Stimulated activated CD8-positive, alpha-beta memory T cell treated with anti-CD3 and anti-CD28 coated beads, Interleukin-7, amount 100 ng/mL, for 48 hours (primary cell): ENCODE results near the gene GASK1A.
"Not testable (repeated sequence)": the region's sequence is repeated elsewhere in the genome, so short reads cannot be mapped to it uniquely, and the experiment has no call there.

Experiments
- DNase-seq, 2 donors: peaks; one replicate each; pipeline ENCODE4 v3.0.0-alpha.2; 2020; ENCODE audit warnings: low read depth in 1 of 2; ENCODE audit errors: extremely low read depth in 1 of 2

The GASK1A gene

GRCh38 chr3:43030162-43030935, 51.2 kb downstream of the GASK1A start:
- DNase-seq = no peak

GRCh38 chr3:43031485-43031884, 52.4 kb downstream of the GASK1A start:
- no peak for DNase-seq

GRCh38 chr3:43031889-43032545, 52.9 kb downstream of the GASK1A start:
- no peak for DNase-seq

- no peak for DNase-seq
Measured at GRCh38 chr3:43032646-43033628, 53.8 kb downstream of the GASK1A start.

- no peak for DNase-seq
Measured at GRCh38 chr3:43034200-43034599, 55.1 kb downstream of the GASK1A start.

- no peak for DNase-seq
Measured at GRCh38 chr3:43034911-43035310, 55.8 kb downstream of the GASK1A start.

GRCh38 chr3:43035801-43036365, 56.8 kb downstream of the GASK1A start:
- no peak for DNase-seq

- DNase-seq = no peak
Measured at GRCh38 chr3:43036621-43037423, 57.7 kb downstream of the GASK1A start.

- DNase-seq = no peak
Measured at GRCh38 chr3:43038010-43038409, 58.9 kb downstream of the GASK1A start.

GRCh38 chr3:43041517-43041916, 62.4 kb downstream of the GASK1A start:
- DNase-seq = no peak

GRCh38 chr3:43043071-43043766, 64.1 kb downstream of the GASK1A start:
- DNase-seq = no peak

GRCh38 chr3:43043793-43044192, 64.7 kb downstream of the GASK1A start:
- no peak for DNase-seq

- not testable (repeated sequence) for DNase-seq
Measured at GRCh38 chr3:43045079-43045478, 66.0 kb downstream of the GASK1A start.

GRCh38 chr3:43046583-43046982, 67.5 kb downstream of the GASK1A start:
- DNase-seq = no peak

- no peak for DNase-seq
Measured at GRCh38 chr3:43048470-43048869, 69.4 kb downstream of the GASK1A start.

- DNase-seq = no peak
Measured at GRCh38 chr3:43053291-43053690, 74.2 kb downstream of the GASK1A start.

GRCh38 chr3:43054754-43055153, 75.6 kb downstream of the GASK1A start:
- no peak for DNase-seq

- no peak for DNase-seq
Measured at GRCh38 chr3:43055393-43055792, 76.3 kb downstream of the GASK1A start.
